Measurements from ENCODE around the gene RIN2. TPM values are rescaled to one million over a fixed set of nuclear protein-coding genes. Genes with fewer than 3 reads are reported as not detected.

RIN2 gene
- polyA plus RNA-seq, 1 donor (not counting 4 experiments of a cell fraction or from before 2014, with no cell fraction given): 40.1 TPM

GRCh38 chr20:19779634-19780033 lies 21.6 kb downstream of the RIN2 start:
- H3K4me3 ChIP-seq (ENCODE audit: control insufficient read depth in 2 of 3, extremely low read depth in 1 of 3, insufficient read depth in 2 of 3, low read depth in 1 of 3, low read length in 3 of 3): no peak overlapping the region
- H3K79me2 ChIP-seq (ENCODE audit: control insufficient read depth, insufficient read depth, low read length): no peaks in the 10 kb centered on the region
- no peaks in the 10 kb centered on the region for H3K9me1 ChIP-seq (ENCODE audit: control insufficient read depth, extremely low read depth, insufficient read depth, low read length)
- H3K4me1 ChIP-seq (ENCODE audit: control insufficient read depth, extremely low read depth, insufficient read depth, low read length): peaks cover 13% of the 10 kb centered on the region
- no peak overlapping the region for H3K27ac ChIP-seq (ENCODE audit: control insufficient read depth, insufficient read depth, low read length)
- no peak for FAIRE-seq
- no peak overlapping the region for H2AFZ ChIP-seq (ENCODE audit: control insufficient read depth, low read length)
- no peaks in the 10 kb centered on the region for H3K36me3 ChIP-seq (ENCODE audit: control insufficient read depth in 2 of 2, extremely low read depth in 1 of 2, insufficient read depth in 2 of 2, low read length in 2 of 2)
- DNase-seq (ENCODE audit: low read depth, low spot score): no peak
- dilution Hi-C loops (cut with MboI; ENCODE audit: extremely low pct_ligation_motif_present, low sequenced_read_pairs): no loop called here
- no peak overlapping the region for H3K9ac ChIP-seq (ENCODE audit: control insufficient read depth, extremely low read depth, insufficient read depth, low read length)
- no peaks in the 10 kb centered on the region for H3K27me3 ChIP-seq (ENCODE audit: control insufficient read depth, extremely low read depth, insufficient read depth, low read length)
- no peaks in the 10 kb centered on the region for H3K9me3 ChIP-seq (ENCODE audit: control insufficient read depth, low read depth, low read length)
- no peak overlapping the region for H3K4me2 ChIP-seq (ENCODE audit: control insufficient read depth, extremely low read depth, insufficient read depth, low read depth, low read length)
- H4K20me1 ChIP-seq (ENCODE audit: control insufficient read depth, extremely low read depth, insufficient read depth, low read length): no peaks in the 10 kb centered on the region
- TF ChIP-seq CTCF (optimal IDR thresholded peaks at IDR 0.05 in 1 of 3, IDR thresholded peaks at IDR 0.05 in 1 of 3, conservative IDR thresholded peaks at IDR 0.05 in 1 of 3; ENCODE audit: extremely low read depth in 1 of 3, insufficient read depth in 2 of 3, low read length in 3 of 3) (no peak), EZH2 (IDR thresholded peaks at IDR 0.05; ENCODE audit: low read length) (no peak)

GRCh38 chr20:19780261-19780660 lies 22.2 kb downstream of the RIN2 start:
- no peaks in the 10 kb centered on the region for H3K9me3 ChIP-seq (ENCODE audit: control insufficient read depth, low read depth, low read length)
- H3K27ac ChIP-seq (ENCODE audit: control insufficient read depth, insufficient read depth, low read length): no peak overlapping the region
- no peaks in the 10 kb centered on the region for H3K27me3 ChIP-seq (ENCODE audit: control insufficient read depth, extremely low read depth, insufficient read depth, low read length)
- H3K79me2 ChIP-seq (ENCODE audit: control insufficient read depth, insufficient read depth, low read length): no peaks in the 10 kb centered on the region
- peaks cover 19% of the 10 kb centered on the region for H3K4me1 ChIP-seq (ENCODE audit: control insufficient read depth, extremely low read depth, insufficient read depth, low read length)
- H3K4me2 ChIP-seq (ENCODE audit: control insufficient read depth, extremely low read depth, insufficient read depth, low read depth, low read length): no peak overlapping the region
- H2AFZ ChIP-seq (ENCODE audit: control insufficient read depth, low read length): no peak overlapping the region
- no peaks in the 10 kb centered on the region for H3K36me3 ChIP-seq (ENCODE audit: control insufficient read depth in 2 of 2, extremely low read depth in 1 of 2, insufficient read depth in 2 of 2, low read length in 2 of 2)
- TF ChIP-seq CTCF (optimal IDR thresholded peaks at IDR 0.05 in 1 of 3, IDR thresholded peaks at IDR 0.05 in 1 of 3, conservative IDR thresholded peaks at IDR 0.05 in 1 of 3; ENCODE audit: extremely low read depth in 1 of 3, insufficient read depth in 2 of 3, low read length in 3 of 3) (no peak), EZH2 (IDR thresholded peaks at IDR 0.05; ENCODE audit: low read length) (no peak)
- no peak overlapping the region for H3K4me3 ChIP-seq (ENCODE audit: control insufficient read depth in 2 of 3, extremely low read depth in 1 of 3, insufficient read depth in 2 of 3, low read depth in 1 of 3, low read length in 3 of 3)
- dilution Hi-C loops (cut with MboI; ENCODE audit: extremely low pct_ligation_motif_present, low sequenced_read_pairs): no loop called here
- FAIRE-seq (no peak), DNase-seq (ENCODE audit: low read depth, low spot score) (no peak)
- H3K9me1 ChIP-seq (ENCODE audit: control insufficient read depth, extremely low read depth, insufficient read depth, low read length): no peaks in the 10 kb centered on the region
- H4K20me1 ChIP-seq (ENCODE audit: control insufficient read depth, extremely low read depth, insufficient read depth, low read length): no peaks in the 10 kb centered on the region
- no peak overlapping the region for H3K9ac ChIP-seq (ENCODE audit: control insufficient read depth, extremely low read depth, insufficient read depth, low read length)

All from keratinocyte (primary cell).